GM21786 (cell line): ENCODE data around the gene TLL2.

Experiments
- ATAC-seq: cut with Tn5 transposase; IDR thresholded peaks from one replicate; pipeline ENCODE4 v1.9.1; 2021; ENCODE audit not compliant: unreplicated experiment

Gene TLL2

DNA sequence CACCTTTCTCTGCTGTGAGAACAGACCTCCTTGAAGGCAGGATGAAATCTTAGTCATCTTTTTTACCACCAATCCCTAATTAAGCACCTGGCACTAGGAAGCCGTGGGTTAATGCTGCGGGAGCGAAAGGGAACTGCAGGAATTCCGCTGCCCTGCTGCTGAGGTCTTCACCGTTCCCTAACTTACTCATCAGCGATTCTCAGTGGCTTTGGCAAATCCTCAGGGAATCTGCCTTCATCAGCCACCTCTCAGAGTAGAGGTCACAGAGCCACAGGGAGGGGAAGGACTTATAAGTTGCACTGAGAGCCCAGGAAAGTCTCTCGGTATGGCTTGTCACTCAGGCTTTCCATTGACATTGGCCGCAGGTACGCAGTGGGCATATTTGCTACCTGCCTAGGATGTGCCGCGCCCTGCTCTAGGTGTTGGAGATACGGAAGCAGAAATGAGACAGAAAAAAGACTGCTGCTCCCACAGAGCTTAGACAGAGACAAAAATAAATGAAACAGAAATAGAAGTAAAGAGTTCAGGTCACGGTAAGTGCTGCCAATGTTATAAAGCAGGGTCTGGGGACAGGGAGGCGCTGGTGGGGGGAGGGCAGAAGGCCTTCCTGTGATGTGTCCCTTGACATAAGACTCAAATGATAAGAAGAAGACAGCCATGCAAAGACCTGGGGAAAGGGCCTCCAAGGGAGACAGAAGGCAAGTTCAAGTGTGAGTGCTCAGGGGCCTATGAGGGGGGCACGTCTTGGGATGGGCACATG is 82.3 kb downstream of the TLL2 start:
- no peak for ATAC-seq

DNA sequence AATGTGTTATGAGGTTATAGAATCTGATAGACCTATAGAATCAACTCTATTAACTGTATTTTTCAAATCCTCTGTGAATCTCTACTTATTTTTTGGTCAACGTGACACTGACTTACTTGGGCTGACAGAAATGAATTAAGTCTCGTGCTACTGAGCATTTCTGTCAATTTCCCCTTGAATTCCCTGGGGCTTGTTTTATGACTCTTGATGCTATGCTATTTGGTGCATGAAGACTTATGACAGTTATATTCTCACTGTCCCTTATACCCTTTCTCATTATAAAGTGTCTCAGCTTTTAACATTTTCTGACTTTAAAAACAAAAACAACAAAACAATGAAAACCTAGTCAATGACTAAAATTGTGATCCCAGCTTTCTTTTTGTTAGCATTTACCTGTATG is 86.4 kb downstream of the TLL2 start:
- no peak for ATAC-seq

DNA sequence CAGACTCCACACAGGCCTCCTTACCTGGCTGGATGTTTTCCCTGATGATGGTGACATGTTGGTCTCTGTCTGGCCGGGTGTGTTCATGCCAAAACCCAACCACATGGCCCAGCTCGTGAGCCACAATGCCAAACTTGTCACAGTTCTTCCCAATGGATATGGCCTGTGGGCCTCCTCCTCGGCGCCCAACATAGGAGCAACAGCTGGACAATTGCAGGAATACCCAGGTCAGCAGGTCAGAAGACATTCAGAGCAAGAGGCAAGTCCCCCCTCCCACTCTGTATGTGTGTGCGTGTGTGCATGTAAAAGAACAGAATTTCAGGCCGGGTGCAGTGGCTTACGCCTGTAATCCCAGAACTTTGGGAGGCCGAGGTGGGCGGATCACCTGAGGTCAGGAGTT is 91.2 kb downstream of the TLL2 start:
- ATAC-seq = no peak

DNA sequence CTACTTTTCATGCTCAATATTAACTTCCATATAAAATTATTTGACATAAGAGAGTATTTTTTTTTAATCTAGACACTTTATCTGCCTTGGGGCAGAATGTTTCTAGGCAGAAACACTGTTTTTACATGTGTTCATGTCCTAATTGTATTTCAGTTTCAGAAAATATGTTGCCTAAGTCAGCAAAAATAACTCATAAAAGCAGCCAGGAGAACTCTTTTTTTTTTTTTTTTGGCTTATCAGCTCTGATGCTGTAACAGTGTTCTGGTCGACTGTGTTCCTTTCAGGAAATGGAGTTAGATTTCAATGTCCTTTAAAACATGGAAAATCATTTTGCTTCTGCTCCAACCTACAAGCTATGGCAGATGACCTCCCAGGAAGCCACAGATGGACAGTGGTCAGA is 91.7 kb downstream of the TLL2 start:
- ATAC-seq = no peak

DNA sequence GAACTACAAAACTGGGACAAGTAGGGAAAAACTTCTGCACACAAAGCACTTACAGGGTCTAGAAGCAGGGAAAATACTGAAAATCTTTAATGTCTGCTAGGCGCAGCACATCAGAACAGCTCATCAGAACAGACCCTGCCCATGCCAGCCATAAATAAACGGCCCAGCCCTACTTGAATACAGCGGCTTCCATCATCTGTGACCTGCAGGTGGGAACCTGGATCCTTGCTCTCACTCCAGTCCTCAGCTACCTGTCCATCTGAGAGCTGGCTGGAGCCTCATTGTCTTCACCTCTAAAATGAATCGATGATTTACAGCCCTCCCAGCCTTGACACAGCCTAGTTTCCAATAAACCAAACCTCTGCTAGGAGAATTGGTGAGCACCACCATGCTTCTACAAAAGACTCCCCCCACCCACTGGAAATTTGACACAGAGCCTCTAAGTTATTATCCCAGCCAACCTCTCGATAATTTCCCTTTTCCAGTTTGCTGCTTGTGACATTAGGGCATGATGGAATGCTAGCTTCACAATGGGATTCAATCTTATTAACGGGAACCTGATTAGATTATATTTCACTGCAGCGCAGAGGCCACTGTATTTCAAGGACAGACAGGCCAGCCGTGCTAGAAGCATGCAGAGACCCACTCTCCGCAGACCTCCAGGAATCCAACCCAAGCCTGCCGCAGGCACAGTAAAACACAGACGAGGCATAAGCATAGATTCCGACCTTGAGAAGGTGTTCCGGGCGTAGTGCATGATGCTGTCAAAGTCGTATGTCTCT is 93.3 kb downstream of the TLL2 start:
- no peak for ATAC-seq

DNA sequence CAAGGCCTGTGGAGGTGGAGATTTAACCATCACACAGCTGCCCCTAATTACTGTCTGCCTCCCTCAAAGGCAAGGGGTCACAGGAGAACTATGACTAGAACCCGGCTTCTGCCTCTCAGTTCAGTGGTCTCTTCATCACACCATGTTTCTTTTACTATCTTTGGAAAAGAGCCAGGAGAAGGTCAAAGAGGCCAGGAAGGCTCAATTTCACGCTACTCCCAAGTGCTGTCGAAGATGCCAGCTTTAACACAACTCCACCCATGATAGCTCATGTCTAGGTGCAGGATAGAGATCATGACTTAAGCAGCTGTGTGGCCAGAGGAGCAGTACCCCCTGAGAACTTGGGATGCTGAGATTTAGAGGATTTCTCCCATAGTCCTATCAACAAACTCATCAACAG is 94.4 kb downstream of the TLL2 start:
- ATAC-seq = no peak

DNA sequence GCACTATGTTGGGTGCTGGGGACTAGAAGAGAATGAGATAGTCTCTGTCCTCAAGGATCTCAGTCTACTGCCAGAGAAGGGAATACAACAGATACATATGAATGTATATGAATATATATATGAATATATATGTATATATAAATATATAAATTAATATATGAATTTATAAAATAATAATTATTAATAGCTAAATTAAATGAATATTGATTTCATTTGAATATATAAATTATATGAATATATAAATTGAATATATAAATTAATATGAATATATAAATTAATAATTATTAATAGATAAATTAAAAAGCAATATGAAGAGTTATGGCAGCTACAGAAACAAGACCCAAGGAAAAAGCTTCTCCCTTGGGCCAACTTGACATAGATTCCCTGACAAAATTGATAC is 95.1 kb downstream of the TLL2 start:
- no peak for ATAC-seq

DNA sequence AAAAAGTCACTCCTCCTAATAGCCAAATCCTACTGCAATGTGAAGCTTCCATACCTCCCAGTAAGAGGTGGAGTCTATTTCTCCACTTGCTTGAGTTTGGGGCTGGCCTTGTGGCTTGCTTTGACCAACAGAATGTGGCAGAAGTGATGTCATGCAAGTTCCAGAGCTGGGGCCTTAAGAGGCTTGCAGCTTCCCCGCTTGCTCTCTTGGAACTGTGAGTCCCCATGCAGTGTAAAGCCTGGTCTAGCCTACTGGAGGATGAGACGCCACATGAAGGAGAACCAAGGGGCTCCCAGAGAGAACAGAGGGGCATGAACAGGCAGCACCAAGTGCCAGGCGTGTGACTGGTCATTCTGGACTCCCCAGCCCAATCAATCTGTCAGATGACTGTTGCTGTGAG is 96.3 kb downstream of the TLL2 start:
- ATAC-seq = no peak

DNA sequence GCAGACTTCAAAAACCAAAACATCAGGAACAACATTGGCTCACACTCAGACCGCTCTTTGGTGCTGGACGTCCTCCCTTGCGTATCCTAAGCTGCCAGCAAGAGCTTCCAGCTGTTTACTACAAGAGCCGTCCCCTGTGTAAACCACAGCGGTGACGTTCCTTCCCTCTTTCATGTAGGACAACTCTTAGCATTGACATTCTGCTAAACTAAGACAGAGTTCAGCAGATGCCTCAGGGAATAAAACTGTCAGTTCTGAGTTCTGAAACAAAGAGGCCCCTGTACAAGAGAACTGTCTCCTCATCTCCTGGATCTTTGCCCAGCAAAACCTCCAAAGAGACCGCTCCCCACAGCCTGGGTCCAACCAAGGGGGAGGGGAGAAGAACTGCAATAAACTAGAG is 97.1 kb downstream of the TLL2 start:
- no peak for ATAC-seq

DNA sequence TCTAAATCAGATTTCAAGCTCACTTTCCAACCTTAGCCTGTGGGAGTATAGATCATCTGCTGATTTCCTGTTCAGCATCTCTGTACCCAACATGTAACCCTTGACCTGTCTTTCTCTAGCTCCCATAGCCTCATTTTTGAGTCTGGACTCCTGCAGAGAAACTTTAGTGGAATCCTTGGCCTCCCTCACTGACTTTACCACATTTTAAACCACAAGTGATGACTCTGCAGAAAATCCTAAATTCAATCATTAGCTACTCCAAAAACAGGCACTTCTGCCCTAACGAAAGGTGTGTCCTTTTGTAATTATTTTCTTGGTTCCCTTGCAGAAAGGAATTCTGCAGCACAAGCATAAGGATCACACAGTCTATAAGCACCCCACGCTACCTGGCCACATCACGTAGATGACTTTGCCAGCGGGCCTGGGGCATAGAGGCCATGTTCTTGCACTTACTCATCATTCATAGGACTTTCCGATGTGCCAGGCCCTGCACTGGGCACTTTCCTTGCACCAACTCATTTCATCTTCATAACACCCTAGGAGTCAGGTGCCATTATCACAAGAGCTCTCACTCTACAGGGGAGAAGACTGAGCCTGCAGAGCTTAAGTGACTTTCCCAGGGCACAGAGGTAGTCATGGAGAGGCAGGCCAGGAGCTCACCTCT is 97.7 kb downstream of the TLL2 start:
- no peak for ATAC-seq

DNA sequence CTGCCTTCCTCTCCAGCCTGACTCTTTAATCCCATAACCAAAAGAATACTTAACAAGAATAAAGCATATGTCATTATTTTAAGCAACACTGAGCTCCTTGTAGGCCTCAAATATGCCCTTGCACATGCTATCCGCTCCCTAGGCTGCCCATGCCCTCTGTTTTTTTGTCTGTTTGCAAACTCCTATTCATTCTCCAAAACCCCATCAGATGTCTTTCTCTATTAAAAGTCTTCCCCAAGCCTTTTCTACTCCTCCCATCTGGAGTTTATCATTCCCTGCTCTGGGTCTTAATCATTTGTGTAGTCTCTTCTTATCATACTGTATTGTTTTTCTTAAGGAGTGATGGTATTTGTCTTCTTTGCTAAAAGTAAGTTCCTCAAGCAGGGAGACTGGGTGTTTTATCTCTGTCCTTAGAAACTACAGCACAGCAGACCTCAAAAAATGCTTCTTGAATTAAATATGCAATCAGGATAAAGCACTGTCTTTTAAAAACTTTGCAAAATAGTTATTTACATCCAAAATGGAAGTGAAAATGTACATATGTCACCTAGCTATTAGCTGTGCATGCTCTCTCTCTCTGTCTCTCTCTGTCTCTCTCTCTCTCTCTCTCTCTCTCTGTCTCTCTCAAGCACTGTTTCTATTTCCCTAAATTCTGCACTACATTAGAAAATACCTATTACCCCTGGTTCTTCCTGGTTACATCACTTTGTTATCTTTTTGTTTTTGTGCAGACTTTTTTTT is 98.4 kb downstream of the TLL2 start:
- ATAC-seq = no peak

DNA sequence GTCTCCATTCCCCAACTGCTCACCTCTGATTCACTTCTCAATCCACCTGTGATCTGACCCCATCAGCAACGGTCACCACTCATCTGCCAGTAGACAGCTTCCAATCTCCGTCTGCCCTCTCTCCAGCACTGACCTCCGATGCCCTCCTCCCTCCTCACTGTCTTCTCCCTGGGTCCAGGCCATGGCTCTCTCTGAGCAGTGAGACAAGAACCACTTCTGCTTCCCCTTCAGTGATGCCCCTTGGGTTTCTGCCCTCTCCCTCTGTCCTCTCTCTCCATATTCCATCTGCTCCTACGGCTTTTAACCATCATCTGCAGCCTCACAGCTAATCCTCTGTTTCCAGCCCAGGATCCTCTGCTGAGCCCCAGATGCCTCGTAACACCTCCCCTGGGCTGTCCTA is 99.4 kb downstream of the TLL2 start:
- ATAC-seq = no peak

DNA sequence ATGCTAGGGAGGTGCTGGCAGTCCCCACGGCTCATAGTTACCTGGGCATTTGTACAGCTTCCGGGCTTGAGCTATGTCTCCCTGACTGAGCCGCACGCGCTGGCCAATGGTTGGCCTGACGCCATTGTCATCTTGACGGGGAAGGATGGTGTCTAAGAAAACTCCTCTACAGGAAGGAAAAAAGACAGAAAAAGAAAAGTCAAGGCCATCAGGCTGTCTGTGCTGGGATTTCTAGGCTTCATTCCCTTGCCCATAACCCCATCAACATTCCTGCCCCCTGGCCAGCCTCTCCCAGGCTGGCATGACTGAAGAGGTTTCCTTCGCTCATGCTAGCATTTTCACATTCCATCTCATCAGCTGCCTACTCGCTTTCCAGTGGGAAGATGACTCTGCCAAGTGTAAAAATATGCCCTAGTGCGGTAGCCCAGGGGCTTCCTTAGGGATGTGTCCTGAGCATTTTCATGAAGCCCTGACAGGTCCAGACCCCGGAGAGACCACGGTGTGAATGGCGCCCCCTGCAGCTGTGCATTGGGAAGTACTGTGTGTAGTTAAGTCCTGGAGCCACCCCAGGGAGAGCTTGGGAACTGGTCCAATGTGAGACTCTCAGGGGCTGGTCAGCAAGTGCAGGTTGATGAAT is 100.5 kb downstream of the TLL2 start:
- ATAC-seq = no peak

DNA sequence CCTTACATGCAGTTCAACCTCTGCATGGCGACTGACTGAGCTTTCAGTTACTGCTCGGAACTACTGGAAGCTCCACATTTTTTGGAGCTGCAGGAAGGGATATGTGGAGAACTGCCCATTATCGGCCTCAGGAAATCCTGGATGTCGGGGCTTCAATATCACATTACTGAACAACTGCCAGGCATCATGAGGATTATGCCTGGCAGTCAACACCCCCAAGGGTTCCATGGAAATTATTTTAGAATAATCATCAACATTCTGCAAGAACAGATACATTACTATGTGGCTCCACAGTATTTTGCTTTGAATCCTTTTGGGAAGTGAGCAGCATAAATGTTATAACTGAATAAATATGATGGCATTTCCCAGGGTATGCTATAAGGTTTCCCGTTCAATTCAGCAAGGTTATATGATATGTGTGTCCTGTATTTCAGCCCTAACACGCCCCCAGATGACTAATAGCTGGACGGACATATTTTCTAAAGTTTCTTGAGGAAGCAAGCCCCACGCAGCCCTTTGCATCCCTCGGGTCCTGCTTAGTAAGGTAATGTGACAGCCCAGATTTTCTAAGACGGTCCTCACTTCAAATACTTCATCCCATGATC is 101.9 kb downstream of the TLL2 start:
- no peak for ATAC-seq

DNA sequence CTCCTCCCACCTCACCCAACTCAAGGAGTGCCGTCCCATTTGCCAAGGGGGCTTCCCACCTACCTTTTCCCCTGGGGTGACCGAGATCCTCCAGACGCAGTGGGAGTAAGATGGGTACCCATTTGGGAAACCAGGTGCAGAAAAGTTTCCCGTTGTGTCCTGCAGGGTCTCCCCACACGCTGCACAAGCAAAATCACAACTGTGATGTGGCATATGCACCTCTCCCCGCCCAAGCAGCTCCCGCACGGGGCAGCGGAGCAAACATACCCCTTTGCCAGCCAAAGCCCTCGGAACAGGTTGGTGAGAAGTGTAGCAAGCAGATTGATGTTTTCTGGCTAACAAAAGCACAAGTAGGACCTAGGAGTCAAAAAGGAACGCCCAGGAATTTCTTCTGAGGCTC is 103.4 kb downstream of the TLL2 start:
- no peak for ATAC-seq

DNA sequence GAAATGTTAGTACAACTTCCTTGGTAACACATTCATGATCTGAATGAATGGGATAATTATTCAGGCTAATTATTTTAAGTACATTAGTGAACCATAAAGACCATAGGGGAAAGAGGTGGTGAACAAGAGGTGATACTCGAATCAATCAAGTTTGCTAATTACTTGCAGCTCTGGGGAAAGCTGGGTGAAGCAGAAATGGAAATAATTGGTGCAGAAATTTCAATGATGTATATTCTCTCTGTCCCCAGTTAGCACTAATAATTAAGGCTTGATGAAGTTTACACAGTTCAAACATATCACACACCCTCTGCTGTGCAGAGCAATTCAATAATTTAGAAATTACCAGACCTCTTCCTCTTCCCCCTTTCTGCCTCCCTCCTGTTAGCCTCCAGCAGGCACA is 105.5 kb downstream of the TLL2 start:
- ATAC-seq = no peak

DNA sequence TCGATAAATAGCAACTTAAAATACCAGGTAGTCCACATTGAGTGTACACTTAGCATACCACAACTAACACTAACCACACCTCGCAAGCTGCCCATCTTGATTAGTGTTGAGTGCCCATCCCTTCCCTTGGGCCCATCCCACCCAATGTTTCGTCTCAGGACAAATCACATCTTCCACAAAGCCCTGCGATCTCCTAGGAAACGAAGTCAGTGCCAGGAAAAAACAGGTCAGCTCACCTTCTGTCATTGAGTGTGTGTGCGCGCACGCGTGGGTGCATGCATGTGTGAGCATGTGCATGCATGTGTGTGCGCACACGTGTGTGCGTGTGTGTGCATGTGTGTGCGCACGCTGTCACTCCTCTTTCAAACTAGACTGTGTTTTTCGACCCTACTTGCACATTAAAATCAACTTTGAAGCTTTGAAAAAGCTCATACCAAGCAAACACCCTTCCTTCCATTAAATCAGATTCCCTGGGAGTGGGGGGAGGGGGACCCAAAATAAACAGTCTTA is 106.1 kb downstream of the TLL2 start:
- no peak for ATAC-seq

DNA sequence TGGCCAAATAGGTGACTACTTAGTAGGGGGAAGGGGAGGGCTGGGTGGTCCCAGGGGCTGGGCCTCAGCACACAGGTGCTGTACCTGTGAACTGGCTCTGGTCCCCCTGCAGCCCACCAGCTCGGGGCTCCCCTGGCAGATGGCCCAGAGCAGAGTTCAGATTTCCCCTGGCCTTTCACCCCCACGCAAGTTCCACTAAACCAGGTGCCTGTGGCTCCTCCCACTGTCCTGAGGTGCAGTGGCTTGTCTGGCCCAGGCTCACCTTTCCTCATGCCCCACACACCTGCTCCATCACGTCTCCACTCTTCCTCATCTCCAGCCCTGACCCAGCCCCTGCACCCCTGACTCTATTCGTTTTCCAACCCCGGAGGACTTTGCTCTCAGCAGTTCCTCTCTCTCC is 107.6 kb downstream of the TLL2 start:
- no peak for ATAC-seq

DNA sequence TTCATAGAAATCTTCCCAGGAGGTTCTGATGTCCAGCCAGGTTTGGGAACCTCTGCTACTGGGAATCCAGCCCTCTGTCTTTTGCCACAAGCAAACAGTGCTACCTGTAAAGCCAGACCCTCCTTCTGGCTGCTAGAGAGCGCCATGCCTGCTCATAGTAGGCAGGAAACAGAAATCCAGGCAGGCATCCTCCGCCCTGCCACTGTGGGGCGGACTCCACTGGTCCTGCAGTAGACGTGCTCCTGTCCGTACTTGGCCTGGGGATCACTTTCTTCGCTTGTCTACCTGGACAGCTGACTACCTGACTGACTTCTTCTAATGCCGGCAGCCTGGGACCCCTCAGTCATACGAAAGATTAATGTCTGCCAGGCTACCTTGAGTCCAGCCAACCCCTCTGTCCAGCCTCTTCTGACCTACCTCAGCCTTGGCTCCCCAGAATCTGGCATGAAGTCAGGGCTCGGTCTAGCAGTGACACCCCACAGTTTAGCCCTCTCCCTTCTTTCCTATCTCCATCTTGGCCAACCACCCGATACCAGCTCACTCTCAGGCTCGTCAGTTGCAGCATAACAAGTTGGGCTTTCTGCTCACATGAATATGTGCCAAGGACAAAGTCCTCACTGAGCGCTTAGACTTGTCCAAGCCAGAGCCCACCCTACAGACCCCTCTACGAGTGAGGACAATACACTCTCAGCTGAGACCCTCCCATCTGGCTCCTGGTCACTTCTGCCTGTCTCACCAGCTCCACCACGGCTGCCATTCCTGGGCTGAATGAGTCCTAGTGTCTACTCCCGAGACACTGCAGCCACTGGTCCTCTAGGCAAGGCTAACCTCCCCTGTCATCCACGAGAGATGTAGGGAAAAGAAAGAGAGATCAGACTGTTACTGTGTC is 111.1 kb downstream of the TLL2 start:
- ATAC-seq = no peak
